Stimulated activated CD4-positive, alpha-beta T cell treated with anti-CD3 and anti-CD28 coated beads, Interleukin-4, amount 100 ng/mL, for 4 hours (primary cell): ENCODE data around the gene SRPRB.
"Not testable (repeated sequence)": the region's sequence is repeated elsewhere in the genome, so short reads cannot be mapped to it uniquely, and the experiment has no call there.

ENCODE experiments used
- DNase-seq, 2 experiments: peaks; one replicate each; pipeline ENCODE4 v3.0.0-alpha.2; 2020

Gene SRPRB

DNA sequence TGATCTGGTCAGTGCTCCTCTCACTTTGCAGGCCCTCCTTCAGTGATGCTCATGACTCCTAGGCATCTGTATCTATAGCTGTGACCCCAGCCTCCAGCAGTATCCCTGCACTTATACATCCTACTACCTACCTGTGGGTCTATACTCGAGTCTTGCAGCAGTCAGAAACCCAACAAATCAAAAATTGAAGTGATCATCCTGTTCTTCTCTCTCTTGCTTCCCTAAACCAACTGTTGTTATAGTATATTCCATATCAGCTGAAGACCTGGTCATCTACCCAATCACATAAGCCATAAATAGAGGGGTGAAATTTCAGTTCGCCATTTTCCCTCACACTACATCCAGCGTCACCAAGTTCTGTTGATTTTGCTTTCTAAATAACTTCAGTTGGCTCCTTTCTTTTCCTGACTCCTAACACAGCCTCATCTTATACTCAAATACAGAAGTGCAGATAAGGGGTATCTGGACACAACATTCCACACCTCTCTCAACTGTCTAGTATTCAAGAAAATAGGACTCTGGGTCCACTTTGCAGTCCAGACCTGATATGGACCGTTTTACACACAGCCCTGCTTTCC, 25.9 kb upstream of the SRPRB start:
- no peak for DNase-seq

DNA sequence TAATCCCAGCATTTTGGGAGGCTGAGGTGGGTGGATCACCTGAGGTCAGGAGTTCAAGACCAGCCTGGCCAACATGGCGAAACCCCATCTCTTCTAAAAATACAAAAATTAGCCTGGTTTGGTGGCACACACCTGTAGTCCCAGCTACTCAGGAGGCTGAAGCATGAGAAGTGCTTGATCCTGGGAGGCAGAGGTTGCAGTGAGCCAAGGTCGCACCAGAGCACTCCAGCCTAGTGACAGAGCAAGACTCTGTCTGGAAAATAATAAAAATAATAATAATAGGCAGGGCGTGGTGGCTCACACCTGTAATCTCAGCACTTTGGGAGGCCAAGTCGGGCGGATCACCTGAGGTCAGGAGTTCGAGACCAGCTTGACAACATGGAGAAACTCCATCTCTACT, 24.9 kb upstream of the SRPRB start:
- not testable (repeated sequence) for DNase-seq

DNA sequence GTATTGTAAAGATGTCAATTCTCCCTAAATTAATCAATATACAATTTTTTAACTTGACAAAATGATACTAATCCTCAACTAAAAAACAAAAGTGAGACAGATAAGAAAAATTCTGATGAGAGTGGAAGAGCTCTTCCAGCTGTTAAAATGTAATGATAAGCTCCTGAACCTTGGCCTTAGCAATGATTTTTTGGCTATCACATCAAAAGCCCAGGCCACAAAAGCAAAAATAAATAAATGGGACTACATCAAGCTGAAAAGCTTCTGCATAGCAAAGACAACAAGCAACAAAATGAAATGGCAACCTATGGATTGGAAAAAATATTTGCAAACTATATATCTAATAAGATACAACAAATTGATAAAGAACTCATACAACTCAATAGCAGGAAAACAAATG, 24.0 kb upstream of the SRPRB start:
- no peak for DNase-seq

DNA sequence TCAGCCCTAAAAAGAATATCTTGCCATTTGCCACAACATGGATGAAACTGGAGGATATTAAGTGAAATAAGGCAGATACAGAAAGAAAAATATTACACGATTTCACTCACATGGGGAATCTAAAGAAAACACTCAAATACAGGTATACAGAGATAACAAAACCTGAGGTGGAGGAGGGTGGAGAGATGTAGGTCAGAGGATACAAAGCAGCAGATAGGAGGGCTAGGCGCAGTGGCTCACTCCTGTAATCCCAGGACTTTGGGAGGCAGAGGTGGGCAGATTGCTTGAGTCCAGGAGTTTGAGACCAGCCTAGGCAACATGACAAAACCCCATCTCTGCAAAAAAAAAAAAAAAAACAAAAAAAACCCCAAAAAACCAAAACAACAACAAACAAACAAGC, 23.2 kb upstream of the SRPRB start:
- DNase-seq: no peak

DNA sequence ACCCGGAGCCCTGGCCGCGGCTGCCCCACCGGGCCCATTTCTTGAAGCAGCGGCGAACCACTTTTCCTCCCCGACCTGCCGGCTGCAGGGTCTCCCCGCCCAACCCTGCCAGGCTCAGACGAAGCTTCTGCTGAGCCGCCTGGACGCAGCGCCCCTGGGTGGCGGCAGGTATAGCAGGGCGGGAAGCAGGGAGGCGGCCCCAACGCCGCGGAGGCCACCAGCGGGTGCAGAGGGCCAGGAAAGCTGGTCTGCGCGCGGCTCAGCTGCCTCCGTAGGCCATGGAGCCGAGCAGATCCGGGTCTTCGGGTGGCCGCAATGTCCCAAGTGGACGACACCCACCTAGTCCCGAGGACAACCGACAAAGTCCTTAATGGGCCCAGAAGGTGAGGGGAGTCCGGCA, 21.9 kb upstream of the SRPRB start:
- no peak for DNase-seq

DNA sequence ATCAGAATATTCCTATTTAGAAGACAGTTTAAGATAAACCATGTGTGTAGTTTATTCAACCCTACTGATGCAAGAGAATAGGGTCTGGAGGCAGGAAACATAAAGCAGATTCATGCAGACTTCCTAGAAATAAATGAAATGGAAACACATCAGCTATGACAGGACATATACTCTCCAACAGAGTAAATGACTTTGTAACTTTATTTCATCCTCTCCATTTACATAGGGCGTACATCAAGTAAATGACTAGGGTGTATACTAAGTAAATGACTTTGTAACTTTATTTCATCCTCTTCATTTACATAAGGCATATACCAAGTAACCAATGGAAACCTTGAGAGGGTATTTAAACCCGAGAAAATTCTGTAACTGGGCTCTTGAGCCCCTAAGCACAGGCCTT, 17.6 kb upstream of the SRPRB start:
- DNase-seq: no peak

DNA sequence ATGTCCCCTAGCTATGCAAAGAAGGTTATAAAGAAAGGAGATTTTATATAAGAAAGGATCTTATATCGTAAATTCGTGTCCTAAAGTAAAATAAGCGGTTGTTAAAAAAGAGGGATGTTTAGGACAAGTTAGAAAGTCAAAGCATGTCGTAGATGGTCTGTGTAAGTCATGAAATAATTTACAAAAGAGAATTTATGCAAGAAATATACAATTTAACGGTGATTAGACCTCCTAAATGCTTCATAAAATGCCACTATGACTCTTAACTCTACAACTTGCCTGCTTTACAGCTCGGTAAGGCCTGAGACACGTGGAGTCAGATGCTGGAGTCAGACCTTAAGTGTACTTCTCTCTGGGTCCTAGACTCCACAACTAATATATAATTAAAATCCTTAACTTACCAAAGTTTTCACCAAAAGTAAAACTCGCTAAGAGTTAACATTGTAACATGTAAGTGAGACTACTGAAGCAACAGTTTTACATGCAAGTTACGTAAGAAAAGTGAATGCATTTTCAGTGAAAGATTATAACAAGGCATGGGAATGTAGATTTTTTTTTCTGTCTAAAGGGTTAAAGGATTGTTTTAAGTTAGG, 13.3 kb upstream of the SRPRB start:
- DNase-seq: no peak

DNA sequence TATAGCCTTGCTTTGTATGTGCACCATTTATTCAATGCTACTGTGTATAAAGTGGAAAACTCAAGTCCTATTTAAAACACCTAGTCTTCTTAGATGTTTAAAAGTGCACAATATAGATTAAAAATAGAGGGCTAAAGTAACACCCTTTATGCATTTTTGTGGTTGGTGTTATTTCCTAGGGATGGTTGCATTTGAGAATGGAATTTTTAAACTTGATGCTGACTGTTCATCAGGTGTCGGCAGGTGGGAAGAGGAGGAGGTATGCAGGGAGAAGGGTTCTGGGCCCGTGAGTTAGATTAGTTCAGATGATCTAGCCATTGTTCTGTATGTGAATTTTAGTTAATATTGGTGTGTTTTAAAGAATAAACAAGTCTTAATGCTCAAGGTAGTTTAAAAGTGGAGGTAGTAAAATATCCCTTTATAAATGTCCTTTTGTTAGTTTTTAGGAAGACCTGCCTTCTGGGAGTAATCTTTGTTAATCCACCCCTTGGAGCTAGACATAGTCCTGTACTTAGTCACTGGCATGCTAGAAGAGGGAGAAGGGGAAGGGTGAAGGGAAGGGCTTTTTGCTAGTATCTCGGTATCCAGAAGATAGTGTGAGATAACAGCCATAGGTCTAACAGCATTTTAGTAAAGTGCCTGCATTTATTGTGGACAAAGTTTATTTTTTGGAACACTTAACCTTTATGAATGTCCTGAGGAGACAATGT, 8.1 kb upstream of the SRPRB start:
- DNase-seq: no peak

DNA sequence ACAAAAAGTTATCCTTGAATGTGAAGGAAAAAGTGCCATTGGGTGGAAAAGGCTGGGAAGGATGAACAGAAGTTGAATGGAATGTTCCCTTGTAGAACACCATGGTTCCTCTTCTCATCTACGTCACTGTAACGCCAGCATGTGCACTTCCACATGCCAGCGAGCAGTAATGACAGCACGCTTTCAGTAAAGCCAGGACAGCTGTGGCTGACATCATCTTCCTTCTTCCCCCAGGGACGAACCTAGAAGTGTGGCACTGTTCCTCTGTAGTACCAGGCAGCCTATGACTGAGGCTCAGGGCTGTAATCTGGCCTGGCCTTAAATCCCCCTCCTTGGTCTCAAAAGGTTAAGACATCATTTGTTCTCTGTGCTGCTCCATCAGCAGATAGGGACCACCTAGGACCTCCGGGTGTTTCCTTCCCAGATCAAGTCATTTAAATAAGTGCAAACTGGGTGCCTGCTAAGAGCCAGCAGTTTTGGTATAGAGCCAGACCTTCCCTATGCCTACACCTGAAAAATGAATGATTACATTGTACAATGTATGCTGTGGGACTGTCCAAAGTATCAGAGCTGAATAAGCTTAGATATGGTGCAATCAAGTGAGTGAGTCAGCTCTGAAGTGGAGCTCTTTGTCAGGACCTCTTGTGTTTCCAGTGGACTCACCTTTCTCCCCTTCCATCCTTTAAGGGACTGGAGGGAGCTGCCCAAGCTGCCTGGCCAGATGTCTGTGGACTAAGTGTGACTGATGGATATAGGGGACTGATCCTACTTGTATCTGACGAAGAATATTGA, 5.6 kb upstream of the SRPRB start:
- no peak for DNase-seq

DNA sequence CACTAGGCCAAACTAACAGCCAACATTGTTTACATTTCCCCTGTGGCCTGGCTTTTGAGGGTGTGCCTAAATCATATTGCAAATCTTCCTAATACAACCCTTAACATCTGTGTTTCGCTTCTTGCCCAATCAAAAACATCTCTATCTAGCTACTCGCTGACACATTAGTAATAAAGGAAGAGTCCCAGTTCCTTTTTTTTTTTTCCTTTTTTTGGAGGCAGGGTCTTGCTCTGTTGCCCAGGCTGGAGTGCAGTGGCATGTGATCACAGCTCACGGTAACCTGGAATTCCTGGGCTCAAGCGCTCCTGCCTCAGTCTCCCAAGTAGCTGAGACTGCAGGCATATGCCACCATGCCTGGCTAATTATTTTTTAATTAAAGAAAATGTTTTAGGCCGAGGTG, 2.1 kb upstream of the SRPRB start:
- no peak for DNase-seq

DNA sequence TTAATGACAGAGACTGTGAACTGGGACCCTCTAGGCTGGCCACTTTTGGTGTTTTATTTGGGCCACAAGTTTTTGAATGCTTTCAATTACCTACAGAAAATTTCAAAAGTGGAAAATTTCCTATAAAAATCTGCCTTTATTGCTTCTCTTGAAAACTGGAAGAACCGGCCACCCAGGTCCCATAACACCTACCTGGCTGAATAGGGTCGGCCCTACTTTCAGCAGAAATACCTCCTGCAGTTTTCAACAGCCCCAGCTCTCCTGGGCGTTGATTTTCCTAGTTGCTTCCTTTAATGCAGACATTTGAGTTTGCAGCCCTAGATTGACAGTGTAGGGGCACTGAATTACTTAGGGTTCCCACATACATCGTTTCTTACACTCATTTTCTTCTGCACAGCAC, 719 bp upstream of the SRPRB start:
- no peak for DNase-seq

DNA sequence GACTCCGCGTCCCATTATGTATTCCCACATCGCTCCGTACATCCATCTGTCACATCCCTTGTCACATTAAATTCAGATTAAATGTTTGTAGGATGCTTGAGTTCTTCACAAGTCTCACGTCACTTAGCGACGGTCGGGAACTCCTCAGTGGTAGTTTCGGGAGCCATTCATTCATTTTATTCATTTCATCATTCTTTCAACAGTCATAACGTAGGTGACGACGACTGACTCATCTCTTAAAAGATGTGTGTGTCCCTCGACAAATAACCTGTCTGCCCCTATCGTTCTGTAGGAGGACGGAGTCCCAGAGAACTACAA, 272 bp upstream of the SRPRB start:
- no peak for DNase-seq

DNA sequence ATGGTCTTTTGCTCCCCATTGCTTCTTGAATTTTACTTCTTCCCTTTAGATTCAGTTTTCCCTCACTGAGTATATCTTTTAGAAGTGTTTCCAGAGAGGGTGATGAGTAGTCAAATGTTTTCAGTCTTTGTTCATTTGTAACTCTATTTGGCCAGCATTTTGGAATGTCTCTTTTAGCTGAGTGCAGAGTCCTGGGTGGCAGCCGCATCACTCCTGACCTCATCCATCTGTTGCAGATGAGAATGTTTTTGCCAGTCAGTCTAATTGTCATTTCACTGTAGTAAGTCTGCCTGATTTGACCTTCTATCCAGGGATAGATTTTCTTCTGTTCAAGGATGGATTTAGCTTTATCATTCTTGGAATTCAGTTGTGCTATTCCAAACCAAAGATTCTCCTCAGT, 7.3 kb downstream of the SRPRB start:
- no peak for DNase-seq

DNA sequence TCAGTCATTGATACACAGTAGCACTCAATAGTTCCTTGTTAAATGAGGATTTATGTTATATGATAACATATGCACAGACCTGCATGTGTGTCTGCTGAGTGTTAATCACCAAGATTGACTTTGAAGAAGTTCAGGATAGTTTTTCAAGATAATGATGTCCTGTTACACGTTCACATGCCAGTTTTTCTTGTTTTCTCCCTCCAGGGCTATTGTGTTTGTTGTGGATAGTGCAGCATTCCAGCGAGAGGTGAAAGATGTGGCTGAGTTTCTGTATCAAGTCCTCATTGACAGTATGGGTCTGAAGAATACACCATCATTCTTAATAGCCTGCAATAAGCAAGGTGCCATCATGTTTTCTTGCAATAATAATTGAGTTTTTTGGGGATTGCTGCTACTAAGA, 9.8 kb downstream of the SRPRB start:
- DNase-seq: no peak

DNA sequence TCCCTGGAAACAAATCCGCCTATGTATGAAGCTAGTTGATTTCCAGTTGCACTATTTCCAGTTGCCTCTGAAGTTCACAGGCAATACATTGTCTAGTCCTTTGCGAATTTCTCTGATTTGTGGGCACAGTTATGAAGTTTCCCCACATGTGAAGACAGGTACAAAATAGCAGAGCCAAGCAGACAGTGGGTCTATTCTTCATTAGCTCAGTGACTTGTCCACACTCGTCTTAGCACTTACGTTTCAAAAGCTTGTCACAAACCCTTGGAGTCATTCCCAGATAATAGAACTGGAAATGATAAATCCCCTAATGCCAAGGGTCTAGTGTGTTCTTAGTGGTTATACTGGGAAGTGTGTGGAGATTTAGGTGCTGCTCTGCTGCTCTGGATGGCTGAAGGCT, 14.5 kb downstream of the SRPRB start:
- DNase-seq: no peak

DNA sequence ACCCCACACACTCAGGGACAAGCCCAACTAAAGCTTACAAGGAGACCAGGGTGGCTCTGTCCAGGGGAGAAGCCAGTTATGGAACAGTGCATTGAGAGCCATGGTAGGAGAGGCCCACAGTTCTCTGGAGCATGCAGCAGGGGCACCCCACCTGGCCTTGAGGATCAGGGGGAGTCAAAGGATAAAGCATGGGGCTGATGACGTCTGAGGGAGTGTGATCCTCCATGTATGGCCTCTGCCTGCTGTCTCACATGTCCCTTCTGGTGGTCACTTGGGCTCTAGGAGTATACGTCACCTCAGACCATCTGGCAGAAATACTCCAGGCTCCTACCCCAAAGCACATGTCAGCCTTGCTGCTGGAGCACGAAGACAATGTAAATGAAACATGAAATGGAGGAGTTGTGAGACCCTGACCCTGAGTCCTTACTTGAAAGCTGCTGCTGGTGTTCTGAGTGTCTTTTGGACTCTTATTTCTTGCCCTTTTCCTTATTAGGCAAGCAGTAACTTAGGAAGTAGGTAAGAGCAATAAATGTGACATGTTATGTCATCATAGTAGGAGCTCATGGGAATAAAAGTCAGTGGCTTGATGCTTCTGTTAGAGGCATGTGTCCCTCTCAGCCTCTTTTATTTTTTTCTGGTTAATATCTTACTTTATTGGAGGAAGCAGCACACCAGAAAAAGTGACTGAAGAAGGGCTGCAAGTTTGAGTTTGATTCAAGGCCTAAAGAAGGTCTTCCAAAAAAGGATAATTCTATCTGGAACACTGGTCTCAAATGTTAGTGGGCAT, 15.5 kb downstream of the SRPRB start:
- no peak for DNase-seq

DNA sequence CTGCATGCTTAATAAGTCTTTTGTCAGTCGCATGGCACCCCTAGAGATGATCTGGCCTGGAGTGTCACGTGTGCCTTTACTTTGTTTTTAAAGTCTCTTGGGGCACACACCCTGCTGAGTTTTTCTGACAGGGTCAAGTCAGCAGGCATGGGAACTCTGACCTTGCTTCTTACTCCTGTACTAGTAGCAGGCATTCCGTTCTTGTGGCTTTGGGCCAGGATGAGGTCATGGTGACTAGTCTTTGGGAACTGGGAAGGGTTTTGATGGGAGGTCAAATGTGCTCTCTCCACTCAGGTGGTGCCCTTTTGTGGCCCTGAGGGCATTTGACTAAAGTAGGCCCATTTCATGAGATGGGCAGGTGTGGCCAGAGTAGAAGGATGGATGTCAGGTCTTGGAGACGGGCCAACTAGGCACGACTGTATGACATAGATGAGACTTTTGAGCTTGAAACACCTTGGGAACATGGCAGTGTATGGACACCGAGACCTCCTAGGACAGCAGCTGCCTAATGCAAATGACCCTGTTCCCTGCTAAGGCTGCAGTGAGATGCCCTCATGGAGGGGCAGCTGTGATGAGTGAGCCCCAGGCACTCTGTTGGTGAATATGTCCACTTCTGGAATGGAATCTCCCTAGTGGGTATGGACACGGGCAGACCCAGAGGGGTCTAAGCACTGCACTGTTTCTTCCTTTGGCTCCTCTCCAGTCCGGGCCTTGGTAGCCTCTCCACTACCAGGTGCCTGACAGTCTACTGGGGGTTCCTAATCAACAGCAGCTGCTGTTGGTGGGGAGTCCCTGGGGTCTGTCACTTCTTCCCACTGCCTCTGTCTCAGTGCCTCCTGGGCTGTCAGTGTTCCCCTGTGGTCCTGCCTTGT, 16.4 kb downstream of the SRPRB start:
- DNase-seq: no peak

DNA sequence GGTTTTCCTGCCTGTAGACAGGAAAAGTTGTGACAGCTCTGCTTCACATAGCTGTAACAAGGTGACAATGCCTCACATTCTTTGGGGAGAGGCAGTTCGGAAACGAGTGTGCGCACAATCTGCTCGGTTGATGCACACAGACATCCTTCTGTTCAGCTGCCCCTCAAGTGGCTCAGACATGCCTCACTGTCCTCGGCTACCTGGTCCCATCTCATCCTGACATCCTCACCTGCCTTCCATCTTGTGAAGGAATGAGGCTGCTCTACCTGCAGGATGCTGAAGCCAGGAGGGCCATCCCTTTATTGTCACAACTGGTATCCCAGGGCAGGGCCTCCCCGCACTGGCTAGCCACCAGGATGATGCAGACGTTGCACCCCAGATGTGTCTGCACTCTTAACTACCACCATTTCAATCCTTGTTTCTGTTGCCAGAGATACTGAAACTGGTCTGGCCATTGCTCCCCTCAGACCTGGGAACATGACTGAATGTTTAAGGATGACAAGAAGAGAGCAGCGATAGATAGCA, 19.4 kb downstream of the SRPRB start:
- no peak for DNase-seq

DNA sequence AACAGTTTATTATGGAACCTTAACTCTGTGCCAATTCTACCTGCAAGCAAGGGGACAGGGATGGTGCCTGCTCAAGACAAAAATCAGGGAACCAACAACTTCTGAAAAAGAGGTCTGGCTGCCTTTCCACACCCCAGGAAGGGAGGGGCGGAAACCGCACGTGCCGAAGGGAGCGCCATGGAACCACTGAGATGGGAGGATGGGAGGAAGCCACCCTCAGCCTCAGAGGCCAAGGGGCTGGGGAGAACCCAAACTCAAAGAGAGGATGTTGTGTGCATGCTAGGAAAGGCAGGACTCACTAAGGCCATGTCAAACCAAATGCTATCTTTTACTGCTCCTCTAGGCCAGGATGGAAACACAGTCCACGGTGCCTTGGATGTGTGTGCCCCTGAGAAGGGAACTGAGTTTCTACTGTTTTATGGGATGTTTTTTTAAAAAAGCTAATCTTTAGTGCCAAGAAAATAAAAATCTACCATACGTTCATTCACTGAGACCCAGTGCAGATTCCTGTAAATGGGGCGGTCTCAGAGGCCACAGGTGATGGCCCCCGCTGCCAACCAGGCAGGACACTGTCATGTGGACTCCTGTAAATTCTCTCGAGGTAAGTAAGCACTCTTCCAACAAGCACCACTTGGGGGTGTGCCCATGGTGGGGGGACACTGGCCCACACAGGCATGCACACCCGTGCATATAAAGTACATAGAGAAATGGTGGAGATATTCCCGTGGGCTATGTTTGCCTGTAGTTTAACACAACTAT, 20.5 kb downstream of the SRPRB start:
- DNase-seq: no peak

DNA sequence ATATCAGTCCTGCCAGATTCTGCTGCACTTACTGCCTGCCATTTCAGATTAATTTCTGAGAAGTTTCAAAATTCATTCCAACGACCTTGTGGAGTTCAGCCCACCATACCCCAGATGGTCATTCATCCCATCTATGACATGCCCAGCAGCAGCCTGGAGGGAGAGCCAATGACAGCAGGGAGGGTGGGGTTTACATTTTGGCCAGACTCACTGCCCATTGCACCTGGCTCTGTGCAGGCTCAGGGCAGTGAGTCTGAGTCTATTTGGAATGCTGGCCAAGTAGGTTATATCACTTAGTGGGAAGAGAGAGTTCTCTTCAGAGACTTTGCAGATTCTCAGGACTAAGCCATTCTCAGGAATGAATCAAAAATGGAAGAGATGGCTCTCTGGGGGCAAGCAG, 21.5 kb downstream of the SRPRB start:
- no peak for DNase-seq

DNA sequence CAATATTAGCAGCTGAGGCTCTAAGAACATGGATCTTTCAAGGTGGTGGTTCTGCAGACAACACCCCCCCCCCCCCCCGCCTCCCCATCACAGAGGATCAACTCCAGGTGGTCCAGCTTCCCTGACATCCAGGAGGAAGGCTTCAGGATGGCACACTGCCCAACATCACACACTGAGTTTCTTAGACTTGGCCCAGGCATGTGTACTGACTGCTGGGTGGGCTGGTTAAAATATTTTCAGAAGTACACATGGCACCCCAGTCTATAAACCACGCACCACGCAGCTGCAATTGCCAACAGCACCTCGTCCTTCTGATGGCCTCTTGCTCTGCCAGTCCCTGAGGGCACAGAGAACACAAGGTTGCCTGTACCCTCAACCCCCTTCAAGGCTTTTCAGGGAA, 22.1 kb downstream of the SRPRB start:
- no peak for DNase-seq
